NCI-H1105 treated with DMSO at 0.1 percent for 48 hours (cell line): Measurements from ENCODE around the gene PACS1.
A peak's percentile ranks its signal among the peaks of the same experiment; 100 is the strongest.
"Not testable (repeated sequence)": the region's sequence is repeated elsewhere in the genome, so short reads cannot be mapped to it uniquely, and the experiment has no call there.

ENCODE experiments used
- DNase-seq: peaks from one replicate; lab custom pipeline; 2025; lab: John Stamatoyannopoulos, UW

Gene PACS1

DNA sequence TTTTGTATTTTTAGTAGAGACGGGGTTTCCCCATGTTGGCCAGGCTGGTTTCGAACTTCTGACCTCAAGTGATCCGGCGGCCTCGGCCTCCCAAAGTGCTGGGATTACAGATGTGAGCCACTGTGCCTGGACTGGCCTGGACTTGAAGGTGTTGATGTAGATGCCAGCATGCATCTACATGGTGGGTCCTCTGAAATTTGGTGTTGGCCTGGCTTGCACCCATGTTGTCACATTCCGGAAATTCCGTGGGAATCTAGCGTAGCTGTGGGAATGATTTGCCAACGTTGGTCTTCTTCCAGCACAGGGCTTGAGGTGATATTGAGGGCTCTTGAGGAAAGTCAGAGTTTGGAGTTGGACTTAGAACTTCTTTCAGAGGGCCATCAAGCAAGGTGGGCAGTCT lies 6.5 kb downstream of the PACS1 start:
- DNase-seq: no peak

DNA sequence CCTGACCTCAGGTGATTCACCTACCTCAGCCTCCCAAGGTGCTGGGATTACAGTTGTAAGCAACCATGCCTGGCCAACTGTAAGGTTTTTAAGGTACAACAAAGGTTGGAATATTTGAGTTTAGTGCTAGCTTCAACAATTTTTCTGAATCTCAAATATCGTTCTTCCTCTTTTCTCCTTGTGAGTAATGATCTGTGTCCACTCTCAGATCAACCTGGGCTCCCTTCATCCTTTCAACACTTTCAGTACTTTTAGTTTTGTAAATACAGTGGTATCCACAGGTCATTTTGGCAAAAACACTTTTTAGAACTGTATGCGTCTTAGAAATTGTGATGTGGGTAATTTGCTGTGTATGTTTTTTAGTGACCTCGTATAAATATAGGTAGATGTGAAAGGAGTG lies 7.9 kb downstream of the PACS1 start:
- no peak for DNase-seq

DNA sequence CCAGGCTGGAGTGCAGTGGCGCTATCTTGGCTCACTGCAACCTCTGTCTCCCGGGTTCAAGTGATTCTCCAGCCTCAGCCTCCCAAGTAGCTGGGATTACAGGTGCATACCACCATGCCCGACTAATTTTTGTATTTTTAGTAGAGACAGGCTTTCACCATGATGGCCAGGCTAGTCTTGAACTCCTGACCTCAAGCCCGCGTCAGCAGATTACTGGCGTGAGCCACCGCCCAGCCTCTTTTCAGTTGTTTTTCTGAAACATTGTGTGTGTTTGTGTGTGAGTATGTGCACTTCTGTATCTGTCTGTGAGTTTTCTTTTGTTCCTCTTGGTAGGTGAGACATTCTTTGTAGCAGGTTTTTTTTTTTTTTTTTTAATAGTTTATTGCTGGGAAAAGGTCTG lies 8.9 kb downstream of the PACS1 start:
- not testable (repeated sequence) for DNase-seq

DNA sequence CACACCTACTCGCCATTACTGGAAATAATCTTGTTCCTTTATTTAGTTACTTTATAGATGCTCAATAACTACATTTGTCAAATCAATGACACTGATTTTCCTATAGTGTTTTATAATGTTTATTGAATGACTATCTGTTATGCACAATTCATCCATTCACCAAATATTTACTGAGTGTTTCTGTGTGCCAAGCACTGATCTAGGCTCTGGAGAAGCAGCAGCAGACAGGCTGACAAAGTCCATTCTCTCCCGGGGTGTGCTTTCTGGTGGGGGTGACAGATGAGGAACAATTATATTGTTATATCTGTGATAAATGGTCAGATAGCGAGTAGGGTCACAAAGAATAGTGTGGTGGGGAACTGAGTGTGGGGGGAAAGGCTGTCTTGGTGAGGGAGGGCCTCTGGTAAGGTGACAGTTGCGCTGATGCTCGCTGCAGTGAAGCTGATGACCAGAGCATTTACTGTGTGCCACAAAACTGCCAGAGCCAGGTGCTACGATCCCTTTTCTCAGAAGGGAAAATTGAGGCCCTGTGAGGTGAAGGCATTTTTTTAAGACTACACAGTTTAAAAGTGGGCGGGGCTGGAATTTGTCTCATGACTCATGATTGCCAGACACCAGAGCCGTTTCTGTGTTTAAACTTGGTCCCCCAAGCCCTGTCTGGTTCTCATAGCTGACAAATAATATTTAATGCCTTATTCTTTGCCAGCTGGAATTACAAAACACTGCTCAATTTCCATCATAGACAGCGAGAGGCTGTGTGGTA lies 10.2 kb downstream of the PACS1 start:
- no peak for DNase-seq

DNA sequence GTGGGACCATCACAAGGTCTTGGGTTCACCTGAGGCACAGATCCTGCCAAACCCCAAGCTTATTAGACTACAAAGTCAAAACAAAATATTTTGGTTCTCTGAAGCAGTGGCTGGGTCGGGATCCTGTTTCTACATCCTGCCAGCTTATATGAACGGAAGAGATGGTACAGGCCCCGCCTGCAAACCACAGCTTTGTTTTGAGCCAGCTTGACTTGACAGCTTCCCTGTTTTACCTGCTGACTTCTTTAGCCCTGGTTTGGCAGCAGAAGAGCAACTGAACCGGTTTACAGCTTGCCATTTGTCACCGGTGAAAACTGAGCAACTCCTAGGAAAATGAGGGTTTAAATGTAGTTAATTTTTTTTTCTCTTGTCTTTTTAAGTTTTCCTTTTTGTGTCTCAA lies 11.4 kb downstream of the PACS1 start:
- DNase-seq: no peak

DNA sequence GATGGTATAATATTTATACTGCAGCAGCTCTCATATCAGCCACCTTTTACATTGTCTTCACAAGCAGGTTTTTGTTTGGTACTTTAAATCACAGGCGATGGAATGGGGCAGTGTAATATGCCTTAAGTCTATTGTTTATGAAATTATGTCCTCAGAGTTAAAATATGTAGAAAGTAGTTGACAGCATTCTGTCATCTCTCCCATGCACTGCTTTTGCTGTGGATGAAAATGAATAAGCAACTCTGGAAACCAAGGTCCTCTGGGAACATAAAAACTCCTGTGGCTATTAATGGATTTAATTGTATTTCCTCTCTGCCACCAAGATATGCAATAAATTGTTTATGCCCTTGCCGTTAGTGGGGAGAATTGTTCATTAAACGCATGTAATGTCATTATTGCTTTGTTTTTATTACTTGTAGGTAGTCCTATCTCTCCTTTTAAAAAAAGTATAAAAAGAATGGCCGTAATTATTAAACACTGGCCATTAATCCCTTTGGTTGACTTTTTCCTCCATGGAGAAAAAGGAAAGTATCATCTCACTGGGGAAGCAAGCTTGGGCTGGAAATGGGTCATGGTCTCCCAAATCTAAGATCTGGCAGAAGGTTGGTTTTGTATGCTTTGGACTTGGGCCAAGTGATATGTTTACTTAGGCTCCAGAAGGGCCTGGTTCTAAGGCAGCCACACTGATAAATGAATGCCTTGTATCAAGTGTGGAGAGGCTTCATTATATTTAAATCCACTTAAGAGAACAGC lies 13.1 kb downstream of the PACS1 start:
- peak; percentile 92 for DNase-seq

DNA sequence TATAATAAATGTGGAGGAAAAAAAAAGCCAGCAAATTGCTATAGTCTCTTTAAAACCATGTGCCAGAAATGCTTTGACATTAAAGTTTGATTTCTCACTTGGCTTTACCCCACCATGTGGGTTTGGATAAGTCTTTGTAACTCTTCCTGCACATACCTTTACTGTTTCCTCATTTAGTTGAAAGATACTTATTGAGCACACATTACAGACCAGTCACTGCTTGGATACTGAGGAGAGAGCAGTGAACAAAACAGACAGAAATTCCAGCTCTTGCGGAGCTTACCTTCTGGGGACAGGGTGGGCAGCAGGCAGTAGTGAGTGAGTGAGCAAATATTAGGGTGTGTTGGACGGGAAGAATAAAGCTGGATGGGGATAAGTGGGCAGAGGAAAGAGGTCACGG lies 13.7 kb downstream of the PACS1 start:
- no peak for DNase-seq

DNA sequence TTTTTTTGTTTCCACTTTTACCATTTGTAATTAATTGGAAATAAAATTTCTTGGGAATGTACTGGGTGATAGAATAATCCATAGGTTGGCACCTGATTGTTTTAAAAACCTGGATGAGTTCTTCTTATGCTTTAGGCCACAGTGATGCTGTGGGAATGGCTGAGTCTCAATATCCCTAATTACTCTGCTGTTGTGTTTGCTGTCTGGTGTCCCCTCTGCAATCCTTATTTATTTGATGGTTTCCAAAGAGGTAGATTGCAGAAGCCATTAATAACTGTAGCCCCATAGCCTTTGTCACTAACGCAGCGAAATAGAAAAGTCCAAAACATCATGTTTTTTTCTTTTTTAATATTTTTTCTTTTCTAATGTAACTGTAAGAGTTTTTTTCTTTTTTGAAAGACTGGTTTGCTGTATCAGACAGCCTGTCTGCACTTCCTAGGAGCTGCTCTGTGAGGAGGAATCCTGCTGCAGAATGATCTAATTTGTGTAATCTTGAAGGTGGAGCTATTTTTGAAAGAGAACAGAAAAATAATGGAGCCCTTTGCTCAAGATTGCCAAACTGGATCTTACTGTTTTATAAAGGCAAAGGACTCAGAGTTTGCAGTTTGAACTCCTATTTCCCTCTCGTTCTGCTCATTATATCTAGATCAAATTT lies 14.9 kb downstream of the PACS1 start:
- DNase-seq: no peak

DNA sequence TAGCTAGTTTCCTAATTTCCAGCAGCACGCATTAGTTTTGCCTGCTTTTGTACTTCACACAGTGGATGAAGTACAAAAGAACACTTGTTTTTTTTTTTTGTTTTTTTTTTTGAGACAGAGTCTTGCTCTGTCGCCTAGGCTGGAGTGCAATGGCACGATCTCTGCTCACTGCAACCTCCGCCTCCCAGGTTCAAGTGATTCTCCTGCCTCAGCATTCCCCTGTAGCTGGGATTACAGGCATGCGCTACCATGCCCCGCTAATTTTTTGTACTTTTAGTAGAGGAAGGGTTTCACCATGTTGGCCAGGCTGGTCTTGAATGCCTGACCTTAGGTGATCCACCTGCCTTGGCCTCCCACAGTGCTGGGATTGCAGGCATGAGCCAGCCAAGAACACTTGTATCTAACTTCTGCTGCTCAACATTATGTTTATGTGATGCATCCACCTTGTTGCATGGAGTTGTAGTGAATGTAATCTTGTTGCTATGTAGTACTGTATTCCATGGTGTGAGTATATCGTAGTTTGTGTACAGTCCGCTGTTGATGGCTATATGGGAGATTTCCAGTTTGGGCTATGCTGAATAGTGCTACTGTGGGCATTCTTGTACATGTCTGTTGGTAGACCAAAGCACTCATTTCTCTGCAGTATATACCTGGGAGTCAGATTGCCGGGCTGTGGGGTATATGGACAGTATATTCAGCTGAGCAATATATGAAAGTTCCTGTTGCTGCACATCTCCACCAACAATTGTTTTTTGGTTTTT lies 17.3 kb downstream of the PACS1 start:
- DNase-seq: no peak

DNA sequence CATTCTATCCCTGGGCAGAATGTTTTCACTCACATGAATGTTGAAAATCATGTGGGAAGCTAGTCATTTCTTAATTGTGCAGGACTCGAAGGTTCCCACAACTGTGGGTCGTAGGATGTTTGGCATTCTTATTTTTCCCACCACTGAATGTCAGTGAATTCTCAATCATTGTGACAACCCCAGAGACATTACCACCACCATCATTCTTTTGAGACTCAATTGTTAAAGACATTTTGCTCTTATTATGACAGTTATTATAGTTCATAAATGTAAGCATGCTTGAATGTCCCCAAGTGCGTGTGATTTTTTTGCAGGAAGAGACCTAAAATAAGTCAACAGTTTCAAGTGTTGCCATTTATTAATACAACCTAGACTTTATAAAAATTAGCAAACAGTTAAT lies 19.0 kb downstream of the PACS1 start:
- DNase-seq: no peak

DNA sequence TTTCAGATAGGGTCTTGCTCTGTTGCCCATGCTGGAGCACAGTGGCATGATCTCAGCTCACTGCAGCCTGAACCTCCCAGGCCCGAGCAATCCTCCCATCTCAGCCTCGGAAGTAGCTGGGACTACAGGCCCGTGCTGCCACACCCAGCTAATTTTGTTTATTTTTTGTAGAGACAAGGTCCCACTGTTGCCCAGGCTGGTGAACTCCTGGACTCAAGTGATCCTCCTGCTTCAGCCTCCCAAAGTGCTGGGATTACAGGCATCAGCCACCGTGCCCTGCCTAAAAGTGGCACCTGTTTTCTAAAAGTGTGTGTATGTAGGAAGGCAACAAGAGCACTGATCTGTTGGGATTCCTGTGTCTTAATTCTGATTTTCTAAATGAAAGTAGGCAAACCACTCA lies 20.2 kb downstream of the PACS1 start:
- no peak for DNase-seq

DNA sequence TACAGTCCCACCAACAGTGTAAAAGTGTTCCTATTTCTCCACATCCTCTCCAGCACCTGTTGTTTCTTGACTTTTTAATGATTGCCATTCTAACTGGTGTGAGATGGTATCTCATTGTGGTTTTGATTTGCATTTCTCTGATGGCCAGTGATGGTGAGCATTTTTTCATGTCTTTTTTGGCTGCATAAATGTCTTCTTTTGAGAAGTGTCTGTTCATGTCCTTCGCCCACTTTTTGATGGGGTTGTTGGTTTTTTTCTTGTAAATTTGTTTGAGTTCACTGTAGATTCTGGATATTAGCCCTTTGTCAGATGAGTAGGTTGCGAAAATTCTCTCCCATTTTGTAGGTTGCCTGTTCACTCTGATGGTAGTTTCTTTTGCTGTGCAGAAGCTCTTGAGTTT lies 22.1 kb downstream of the PACS1 start:
- not testable (repeated sequence) for DNase-seq

DNA sequence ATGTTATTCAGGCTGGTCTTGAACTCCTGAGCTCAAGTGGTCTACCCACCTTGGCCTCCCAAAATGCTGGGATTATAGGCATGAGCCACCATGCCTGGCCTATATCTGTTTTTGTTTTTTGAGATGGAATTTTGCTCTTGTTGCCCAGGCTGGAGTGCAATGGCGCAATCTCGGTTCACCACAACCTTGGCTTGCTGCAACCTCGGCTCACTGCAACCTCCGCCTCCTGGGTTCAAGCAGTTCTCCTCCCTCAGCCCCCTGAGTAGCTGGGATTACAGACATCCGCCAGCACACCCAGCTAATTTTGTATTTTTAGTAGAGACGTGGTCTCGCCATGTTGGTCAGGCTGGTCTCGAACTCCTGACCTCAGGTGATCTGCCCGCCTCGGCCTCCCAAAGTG lies 29.7 kb downstream of the PACS1 start:
- not testable (repeated sequence) for DNase-seq

DNA sequence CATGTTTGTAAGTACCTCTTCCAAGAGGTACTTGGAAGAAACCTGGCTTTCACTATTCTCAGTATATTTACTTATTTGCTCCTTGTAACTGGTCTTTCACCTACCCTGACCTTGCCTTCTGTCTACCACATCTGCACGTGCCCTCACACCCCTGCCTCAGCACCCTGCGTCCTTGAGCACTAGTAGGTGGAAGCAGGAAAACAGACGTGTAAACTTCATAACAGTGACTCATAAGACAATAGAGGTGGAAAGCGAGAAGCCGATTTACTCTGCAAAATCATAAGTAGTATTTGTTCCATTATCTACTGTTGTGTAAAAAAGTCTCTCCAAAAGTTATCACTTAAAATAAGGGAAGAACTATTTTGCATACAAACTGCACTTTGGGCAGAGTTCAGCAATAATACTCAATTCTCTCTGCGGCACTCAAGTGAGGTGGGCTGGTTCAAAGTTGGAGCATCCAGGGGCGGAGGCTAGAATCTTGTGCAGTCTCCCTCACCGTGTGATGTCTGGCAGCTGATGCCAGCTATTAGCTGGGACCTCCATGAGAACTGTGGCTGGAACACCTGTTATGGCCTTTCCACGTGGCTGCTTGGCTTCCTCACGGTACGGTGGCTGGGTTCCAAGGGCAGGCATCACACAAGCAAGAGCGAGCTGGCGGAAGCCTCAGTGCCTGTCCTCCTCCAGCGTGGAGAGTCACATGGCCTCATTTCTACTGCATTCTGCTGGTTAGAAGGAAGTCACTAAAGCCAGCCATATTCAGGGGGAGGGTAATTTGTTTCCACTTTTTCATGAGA lies 30.4 kb downstream of the PACS1 start:
- peak; percentile 94 for DNase-seq

DNA sequence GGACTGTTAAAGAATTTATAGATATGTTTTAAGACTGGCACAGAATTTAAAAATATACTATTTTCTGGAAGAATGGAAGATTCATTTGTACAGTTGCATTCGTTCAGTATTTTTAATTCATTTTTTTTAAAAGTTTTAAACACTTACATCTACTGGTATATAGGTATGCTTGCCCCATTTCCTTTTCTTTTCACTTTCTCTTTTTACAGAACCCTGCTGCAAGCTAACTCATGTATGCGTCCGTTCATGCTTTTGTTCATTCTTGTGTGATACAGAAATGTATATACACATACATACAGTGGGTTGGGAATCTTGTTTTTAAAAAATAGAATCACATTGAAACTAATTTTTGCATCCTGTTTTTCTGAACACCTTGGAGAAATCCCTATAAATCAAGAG lies 31.0 kb downstream of the PACS1 start:
- no peak for DNase-seq

DNA sequence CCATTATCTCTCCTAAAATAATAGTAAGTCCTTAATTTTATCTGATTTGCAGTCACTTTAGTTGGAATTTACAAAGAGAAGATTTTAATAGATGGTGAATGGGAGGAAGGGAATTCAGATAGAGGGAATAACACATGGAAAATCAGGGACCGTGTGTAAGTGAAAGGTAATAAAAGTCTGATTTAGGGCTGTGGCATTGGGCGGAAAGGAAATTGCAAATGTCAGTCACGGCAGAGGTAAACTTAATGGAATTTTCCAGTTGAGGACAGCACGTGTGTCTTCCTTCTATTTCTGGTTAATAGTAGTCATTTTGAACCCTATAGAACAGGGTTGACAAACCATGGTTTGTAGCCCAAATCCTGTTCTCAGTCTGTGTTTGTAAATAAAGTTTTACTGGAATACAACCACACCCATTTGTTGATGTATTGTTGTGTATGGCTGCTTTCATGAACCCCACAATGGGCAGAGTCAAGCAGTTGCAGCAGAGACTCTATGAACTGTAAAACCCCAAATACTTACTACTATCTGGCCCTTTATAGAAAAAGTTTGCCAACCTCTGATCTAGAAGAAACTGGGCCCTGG lies 34.1 kb downstream of the PACS1 start:
- no peak for DNase-seq

DNA sequence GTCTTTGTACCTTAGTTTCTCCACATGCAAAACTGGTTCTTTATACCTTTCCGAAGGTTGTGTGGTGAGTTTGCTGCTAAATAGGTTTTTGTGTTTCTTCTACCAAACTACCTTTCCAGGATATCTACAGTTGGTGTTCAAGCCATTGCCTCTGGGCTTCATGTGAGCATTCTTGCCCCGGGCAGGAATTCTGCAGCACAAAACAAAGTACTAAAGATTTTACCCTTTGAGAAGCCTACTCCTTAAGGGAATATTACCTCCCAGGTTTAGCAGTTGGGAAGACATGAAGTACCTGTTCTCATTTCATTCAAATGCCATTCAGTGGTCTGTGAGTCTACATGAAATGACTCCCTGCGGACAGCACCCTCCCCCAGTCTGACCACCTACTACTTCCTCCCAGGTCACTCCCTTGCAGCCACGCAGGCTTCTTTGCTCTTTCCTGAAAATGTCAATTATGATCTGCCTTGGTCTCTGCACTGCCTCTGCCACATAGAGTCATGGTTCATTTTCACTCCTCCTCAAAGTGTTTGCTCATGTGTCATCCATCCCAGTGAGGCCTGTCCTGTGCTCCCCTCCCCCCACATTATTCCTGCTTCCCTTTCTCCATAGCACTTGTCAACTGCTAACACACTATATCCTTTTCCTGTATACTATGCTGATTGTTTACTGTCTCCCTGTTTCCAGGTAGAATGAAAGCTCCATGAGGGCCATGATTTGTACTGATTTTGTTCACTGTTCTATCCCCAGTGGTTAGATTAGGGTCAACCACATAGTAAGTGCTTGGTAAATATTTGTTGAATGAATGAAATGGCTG lies 36.9 kb downstream of the PACS1 start:
- DNase-seq: no peak

DNA sequence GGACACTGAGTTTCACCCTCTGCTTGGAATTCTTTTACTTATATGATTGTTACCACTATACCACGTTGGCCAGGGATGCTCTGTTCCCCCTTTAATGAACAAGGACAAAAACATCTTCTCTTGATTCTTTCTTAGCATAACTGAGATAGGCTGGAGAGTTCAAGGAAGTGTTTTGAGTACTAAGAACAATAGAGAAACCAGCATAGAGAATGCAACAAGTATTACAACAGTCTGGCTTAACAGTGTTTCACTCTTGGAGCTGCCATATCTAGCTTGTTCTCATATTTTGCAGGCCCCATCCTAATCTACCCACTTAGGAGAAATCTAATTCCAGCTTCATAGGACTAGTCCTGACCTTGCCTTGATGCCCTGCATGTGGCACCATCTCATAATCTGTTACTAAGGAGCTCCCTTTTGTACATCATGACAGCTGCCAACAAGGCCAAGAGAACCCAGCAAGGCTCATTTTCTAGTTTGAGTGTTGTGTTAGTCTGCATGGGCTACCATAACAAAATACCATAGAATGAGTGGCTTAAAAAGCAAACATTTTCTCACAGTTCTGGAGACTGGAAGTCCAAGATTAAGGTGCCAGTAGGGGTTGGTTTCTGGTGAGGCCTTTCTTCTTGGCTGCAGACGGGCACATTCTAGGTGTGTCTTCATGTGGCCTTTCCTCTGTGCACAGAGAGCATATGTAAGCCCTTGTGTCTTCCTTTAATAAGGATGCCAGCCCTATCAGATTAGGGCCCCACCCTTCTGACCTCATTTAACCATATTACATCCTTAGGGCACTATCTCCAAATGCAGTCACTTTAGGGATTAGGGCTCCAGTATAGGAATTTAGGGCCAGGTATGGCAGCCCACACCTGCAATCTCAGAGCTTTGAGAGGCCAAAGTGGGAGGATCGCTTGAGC lies 37.8 kb downstream of the PACS1 start:
- DNase-seq: no peak

DNA sequence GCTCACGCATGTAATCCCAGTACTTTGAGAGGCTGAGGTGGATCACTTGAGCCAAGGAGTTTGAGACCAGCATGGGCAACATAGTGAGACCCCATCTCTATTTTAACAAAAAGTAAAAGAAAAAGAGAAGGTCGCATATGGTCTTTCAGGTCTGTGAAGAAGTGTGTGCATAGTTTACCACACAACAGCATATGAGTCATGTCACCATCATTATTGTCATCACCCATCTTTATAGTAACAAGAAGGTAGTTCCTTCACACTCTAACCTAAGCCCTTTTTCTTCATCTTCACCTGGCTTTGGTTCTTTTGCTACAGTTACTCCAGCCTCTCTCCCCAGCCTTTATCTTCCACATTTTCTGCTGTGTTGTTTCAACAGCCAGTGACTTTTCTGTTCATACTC lies 39.2 kb downstream of the PACS1 start:
- no peak for DNase-seq
